ENCODE measurements around the gene S100A4.

- TF ChIP-seq, protein P1, sequence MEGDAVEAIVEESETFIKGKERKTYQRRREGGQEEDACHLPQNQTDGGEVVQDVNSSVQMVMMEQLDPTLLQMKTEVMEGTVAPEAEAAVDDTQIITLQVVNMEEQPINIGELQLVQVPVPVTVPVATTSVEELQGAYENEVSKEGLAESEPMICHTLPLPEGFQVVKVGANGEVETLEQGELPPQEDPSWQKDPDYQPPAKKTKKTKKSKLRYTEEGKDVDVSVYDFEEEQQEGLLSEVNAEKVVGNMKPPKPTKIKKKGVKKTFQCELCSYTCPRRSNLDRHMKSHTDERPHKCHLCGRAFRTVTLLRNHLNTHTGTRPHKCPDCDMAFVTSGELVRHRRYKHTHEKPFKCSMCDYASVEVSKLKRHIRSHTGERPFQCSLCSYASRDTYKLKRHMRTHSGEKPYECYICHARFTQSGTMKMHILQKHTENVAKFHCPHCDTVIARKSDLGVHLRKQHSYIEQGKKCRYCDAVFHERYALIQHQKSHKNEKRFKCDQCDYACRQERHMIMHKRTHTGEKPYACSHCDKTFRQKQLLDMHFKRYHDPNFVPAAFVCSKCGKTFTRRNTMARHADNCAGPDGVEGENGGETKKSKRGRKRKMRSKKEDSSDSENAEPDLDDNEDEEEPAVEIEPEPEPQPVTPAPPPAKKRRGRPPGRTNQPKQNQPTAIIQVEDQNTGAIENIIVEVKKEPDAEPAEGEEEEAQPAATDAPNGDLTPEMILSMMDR (conservative IDR thresholded peaks at IDR 0.05; ENCODE audit: low read depth in 2 of 2) = no peak
- no peak for TF ChIP-seq CREB1 (CRISPR knock-in tag; IDR thresholded peaks at IDR 0.05; ENCODE audit: low read depth)
- no peak for TF ChIP-seq EZH2 (IDR thresholded peaks at IDR 0.05; ENCODE audit: low read depth, unreplicated experiment)
Observed at GRCh38 chr1:153553096-153553495, 7.5 kb upstream of the S100A4 start.

Data from GM23338 (cell line).